ENCODE results near the gene FOCAD. TPM values are rescaled to one million over a fixed set of nuclear protein-coding genes. Genes with fewer than 3 reads are reported as not detected.

Gene FOCAD
- total and polyA plus RNA-seq, 2 of the 8 experiments (the other 6 are each of a cell fraction or from before 2014, with no cell fraction given) = 22.0 to 38.4 TPM

GRCh38 chr9:20722221-20722620, 38.2 kb downstream of the FOCAD start:
- Histone ChIP-seq H3K36me3 (ENCODE audit: control insufficient read depth in 2 of 4, insufficient read depth in 4 of 4, low read length in 3 of 4) (peaks cover 0 to 13% (median 1%) of the 10 kb centered on the region in 4 experiments; a peak in 4 of 8 replicates), H3K18ac (ENCODE audit: extremely low read depth, low read length) (no peak overlapping the region), H4K20me1 (replicated peaks in 1 of 2; ENCODE audit: control insufficient read depth in 1 of 2, insufficient read depth in 2 of 2, low read length in 2 of 2) (peaks cover 0 to 2% of the 10 kb centered on the region in 2 experiments), H3K14ac (ENCODE audit: insufficient read length) (no peak overlapping the region), H4K91ac (replicated peaks; ENCODE audit: insufficient read length, low read length) (no peak overlapping the region), H4K8ac (ENCODE audit: extremely low read depth, insufficient read depth, low read length) (no peak overlapping the region), H3K9ac (replicated peaks in 1 of 4; ENCODE audit: extremely low read depth in 1 of 4, low read depth in 3 of 4, low read length in 3 of 4) (no peak overlapping the region), H4K5ac (ENCODE audit: insufficient read length, low read depth, low read length) (no peak overlapping the region), H2BK20ac (ENCODE audit: low read length) (no peak overlapping the region), H2BK5ac (ENCODE audit: low read depth, low read length) (no peak overlapping the region), H2BK120ac (replicated peaks; ENCODE audit: low read depth, low read length) (no peak overlapping the region), H3K79me2 (ENCODE audit: control insufficient read depth in 1 of 2, insufficient read depth in 2 of 2, low read length in 2 of 2) (no peaks in the 10 kb centered on the region), H3K56ac (replicated peaks; ENCODE audit: insufficient read length, low read depth, low read length) (no peak overlapping the region), H3K4me2 (ENCODE audit: insufficient read depth in 1 of 2, low read depth in 2 of 2, low read length in 2 of 2) (no peak overlapping the region), H2AK5ac (ENCODE audit: low read depth, low read length) (no peak overlapping the region), H3K4ac (replicated peaks; ENCODE audit: insufficient read length, low read depth, low read length) (no peak overlapping the region), H3K4me1 (replicated peaks in 1 of 4; ENCODE audit: control insufficient read depth in 3 of 4, insufficient read depth in 4 of 4, low read length in 3 of 4) (no peaks in the 10 kb centered on the region), H2BK15ac (ENCODE audit: low read length) (no peak overlapping the region), H2BK12ac (ENCODE audit: low read depth, low read length) (no peak overlapping the region), H3K23me2 (ENCODE audit: low read depth, low read length) (no peaks in the 10 kb centered on the region), H3K23ac (ENCODE audit: insufficient read length) (no peak overlapping the region), H3K27me3 (replicated peaks in 1 of 4; ENCODE audit: control insufficient read depth in 3 of 4, extremely low read depth in 1 of 4, insufficient read depth in 3 of 4, low read length in 3 of 4) (no peaks in the 10 kb centered on the region), H2AFZ (ENCODE audit: low read length) (no peak overlapping the region), H3K4me3 (ENCODE audit: extremely low read depth in 1 of 4, insufficient read depth in 2 of 4, low read depth in 3 of 4, low read length in 4 of 4) (no peak overlapping the region), H3K79me1 (ENCODE audit: low read depth, low read length) (no peaks in the 10 kb centered on the region), H3K27ac (ENCODE audit: low read depth, low read length) (no peak overlapping the region), H3K9me3 (ENCODE audit: insufficient read depth in 2 of 2, low read depth in 1 of 2, low read length in 1 of 2) (no peaks in the 10 kb centered on the region)
- 87% methylated on average over 1 of the region's 1 CpG; no CpG with 5 or more reads in 1 of the 2 experiments for WGBS, 2 experiments (ENCODE audit: extremely low coverage in 1 of 2, insufficient coverage in 1 of 2, insufficient read length in 1 of 2, insufficient replicate concordance in 2 of 2, low coverage in 1 of 2, low lambda C conversion rate in 2 of 2, missing lambda C conversion rate in 1 of 2)
- POLR2A ChIA-PET (ENCODE audit: partially characterized antibody) = no interaction called here
- CTCF ChIA-PET (ENCODE audit: partially characterized antibody) = no interaction called here
- TF ChIP-seq CHD1 (IDR thresholded peaks at IDR 0.05; ENCODE audit: low read depth, low read length) (no peak), RAD21 (IDR thresholded peaks at IDR 0.05 in 1 of 2, conservative IDR thresholded peaks at IDR 0.05 in 1 of 2; ENCODE audit: low read depth in 2 of 2, low read length in 2 of 2) (no peak), JUND (IDR thresholded peaks at IDR 0.05; ENCODE audit: low read length) (no peak), POLR2AphosphoS5 (IDR thresholded peaks at IDR 0.05; ENCODE audit: low read depth, low read length) (no peak), ATF3 (IDR thresholded peaks at IDR 0.05; ENCODE audit: insufficient read depth, low read depth, low read length) (no peak)
- DNase-seq (ENCODE audit: low read depth in 1 of 2, low spot score in 2 of 2) = no peak
- FAIRE-seq = no peak

All from H1 (cell line).